OCI-LY7 (cell line): ENCODE data around the gene CCDC192.

Experiments
- CTCF ChIP-seq: fragments of 200-600 bp; sonication (generic); conservative IDR thresholded peaks from 2 replicates; pipeline ENCODE4 v1.5.1; 2014; ENCODE audit warnings: mild to moderate bottlenecking, antibody characterized with exemption, low read length, moderate library complexity, mixed read lengths
- EZH2phosphoT487 ChIP-seq: fragments of 200-600 bp; sonication (generic); IDR thresholded peaks from 2 replicates; pipeline ENCODE4 v1.6.1; 2018; ENCODE audit warnings: low read depth, borderline replicate concordance, mild to moderate bottlenecking, mixed run types, antibody characterized with exemption, low read length, moderate library complexity, mixed read lengths

GRCh38 chr5:127875235-127876021, 172.2 kb downstream of the CCDC192 start:
- peak; percentile 68 for TF ChIP-seq CTCF
- TF ChIP-seq EZH2phosphoT487: no peak
